HG02759 (cell line): ENCODE results near the gene KANK2.
"Not testable (repeated sequence)": the region's sequence is repeated elsewhere in the genome, so short reads cannot be mapped to it uniquely, and the experiment has no call there.

Source experiments
- ATAC-seq: cut with Tn5 transposase; IDR thresholded peaks from one replicate; pipeline ENCODE4 v1.9.1; 2021; ENCODE audit warnings: mild to moderate bottlenecking, moderate library complexity; ENCODE audit not compliant: unreplicated experiment

KANK2 gene

DNA sequence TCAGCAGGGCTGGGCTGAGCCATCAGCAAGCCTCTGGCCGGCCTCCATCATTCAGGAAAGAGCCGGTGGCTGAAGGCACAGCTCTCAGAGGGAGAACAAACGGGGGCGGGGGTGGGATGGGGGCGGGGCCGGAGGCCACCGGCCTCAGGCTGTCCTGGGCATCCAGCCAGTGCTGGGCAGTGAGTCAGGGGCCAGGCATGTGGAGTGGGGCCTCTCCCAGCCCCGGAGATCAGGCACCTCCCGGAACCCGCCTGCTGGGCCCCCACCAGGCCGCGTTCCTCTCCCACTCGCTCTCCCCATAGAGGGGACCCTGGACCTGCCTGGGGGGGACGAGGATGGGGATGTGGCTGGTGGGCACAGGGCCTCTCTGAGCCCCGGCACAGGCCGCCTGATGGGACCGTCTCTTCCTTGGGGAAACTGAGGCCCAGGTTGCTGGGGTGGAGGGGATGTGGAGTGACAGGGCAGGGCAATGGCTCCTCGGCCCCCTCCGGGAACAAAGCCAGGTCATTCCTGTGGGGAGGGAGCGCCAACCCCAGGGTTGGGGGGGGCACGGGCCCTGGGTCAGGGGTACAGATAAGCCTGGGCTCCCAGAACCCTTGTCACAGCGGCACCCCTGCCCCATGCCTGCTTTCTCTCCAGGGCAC, 54.7 kb downstream of the KANK2 start:
- no peak for ATAC-seq

DNA sequence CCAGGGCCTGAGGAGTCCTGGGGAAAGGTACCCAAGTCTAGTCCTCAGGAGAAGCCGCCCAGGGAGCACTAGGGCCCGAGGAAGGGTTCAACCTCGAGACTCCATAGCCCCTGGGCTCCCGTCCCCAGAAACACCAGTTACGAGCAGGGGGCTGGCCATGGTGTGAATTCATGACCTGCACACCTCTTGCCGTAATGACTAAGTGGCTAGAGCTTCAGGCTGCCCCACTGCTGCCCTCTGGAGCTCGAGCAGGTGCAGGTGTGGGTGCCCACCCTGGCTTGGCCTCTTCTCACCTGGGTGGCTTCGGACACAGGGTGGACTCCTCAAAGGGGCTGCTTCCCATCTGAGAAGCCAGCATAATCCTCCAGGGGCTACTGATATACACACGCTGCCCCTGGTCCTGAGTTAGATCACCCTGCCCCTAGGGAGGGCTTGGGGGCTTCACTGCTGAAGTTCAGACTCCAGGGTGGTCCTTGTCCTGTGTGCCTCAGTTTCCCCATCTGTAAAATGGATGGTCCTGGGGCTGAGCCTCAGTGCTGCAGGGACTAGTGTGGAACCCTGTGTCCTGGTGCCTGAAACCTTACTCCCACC, 55.3 kb downstream of the KANK2 start:
- ATAC-seq, result no peak

DNA sequence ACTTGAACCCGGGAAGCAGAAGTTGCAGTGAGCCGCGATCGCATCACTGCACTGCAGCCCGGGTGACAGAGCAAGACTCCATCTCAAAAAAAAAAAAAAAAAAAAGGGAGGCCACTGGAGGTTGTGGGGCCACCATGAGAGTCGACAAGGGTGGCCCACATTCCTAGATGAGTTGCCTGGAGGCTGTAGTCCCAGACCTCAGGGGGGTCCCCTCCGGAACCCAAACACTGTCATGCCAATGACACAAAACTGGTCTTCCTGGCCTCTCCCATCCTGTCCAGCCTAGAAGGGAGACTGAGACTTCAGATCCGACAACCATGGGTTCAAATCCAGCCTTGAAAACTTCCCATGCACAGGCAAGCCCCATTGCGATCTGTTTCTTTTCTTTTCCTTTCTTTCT, 56.4 kb downstream of the KANK2 start:
- no peak for ATAC-seq

DNA sequence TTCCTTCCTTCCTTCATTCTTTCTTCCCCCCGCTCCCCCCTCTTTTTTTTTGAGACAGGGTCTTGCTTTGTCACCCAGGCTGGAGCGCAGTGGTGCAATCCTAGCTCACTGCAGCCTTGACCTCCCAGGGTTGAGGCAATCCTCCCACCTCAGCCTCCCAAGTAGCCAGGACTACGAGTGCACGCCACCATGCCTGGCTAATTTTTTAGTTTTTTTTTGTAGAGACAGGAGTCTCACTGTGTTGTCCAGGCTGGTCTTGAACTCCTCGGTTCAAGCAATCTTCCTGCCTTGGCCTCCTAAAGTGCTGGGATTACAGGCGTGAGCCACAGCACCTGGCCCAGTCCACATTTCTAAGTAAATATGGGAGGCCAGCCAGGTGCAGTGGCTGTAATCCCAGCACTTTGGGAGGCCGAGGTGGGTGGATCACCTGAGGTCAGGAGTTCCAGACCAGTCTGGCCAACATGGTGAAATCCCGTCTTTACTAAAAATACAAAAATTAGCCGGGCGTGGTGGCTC, 57.3 kb downstream of the KANK2 start:
- not testable (repeated sequence) for ATAC-seq

DNA sequence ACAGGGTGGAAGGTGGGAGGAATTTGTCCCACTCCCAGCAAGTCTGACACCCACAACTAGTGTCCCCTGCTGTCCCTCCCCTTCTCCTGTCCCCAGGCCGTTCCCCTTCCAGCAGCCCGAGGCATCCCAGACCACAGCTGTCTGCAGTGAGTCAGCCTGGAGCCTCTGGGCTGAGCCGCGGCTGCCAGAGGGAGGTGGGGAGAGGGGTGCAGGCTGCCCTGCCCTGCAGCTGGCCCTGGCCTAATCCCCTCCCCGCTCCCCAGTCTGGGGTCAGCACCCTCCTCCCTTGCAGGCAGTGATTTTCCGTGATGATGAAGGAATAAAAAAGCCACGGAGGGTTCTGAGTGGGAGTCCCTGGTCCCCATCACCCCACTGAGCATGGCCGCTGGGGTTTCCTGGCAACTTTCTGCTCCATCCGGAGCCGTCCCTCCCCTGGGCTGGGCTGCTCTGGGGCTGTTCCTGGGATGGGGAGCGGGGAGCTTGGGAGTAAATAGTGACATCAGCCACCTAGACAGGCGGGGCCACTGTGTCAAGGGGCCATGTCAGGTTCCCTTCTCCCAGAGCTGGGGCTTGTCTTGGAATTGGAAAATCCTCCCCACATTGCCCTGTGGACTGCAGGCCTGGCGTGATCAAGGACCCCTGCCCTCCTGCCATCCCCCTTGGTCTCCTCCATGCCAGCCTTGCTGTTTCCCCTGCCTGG, 58.6 kb downstream of the KANK2 start:
- ATAC-seq, result no peak

DNA sequence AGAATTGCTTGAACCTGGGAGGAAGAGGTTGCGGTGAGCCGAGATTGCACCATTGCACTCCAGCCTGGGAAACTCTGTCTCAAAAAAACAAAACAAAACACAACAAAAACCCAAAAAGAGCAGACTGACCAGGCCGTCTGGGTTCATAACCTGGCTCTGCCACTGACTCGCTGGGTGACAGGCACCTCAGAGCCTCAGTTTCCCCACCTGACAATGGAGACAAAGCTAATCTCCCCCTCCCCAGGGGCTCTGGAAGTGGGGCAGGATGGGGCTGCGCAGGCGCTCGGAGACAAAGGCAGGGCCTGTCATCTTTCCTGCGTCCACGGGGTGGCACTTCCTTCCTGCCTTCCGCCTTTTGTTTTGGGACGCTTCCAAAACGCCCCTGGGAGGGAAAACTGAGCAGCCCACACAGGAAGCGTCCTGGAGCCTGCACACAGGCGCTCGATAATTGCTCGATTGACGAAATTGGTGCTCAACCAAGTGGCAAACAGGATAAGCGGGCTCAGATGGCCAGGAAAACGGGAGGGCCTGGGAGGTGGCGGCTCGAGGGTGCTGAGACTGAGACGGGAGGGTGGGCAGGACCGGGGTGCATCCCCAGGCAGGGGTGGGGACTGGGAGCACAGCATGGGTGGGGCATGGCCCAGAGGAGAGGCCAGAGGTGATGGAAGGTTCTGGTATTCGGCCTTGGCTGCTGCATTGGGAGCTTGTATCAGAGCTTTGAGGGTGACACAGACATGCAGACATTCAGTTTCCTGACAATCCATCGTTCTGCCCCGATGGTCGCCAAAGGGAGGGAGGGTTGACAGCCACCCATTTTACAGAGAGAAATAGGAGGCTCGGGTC, 59.6 kb downstream of the KANK2 start:
- ATAC-seq, result no peak

DNA sequence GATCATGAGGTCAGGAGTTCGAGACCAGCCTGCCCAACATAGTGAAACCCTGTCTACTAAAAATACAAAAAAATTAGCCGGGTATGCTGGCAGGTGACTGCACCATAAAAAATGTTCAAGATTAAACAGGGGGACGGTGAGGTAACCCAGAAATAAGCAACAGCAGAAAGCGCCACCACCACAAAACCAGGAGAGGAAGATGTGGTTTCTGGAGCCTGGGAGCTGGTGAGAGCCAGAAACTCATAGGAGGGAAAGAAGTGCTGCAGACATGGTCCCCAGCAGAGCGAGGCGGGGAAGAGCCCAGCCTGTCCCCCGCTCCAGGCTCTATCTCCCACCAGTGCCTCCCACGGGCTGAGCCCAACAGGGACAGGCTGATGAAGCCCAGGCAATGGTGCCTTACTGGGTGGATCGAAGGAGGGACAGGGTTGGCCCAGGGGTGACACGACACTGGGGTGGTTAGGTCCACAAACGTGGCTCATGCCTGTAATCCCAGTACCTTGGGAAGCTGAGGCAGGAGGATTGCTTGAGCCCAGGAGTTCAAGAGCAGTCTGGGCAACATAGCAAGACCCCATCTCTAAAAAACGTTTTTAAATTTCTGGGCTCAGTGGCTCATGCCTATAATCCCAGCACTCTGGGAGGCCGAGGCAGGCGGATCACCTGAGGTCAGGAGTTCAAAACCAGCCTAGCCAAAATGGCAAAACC, 60.8 kb downstream of the KANK2 start:
- no peak for ATAC-seq

DNA sequence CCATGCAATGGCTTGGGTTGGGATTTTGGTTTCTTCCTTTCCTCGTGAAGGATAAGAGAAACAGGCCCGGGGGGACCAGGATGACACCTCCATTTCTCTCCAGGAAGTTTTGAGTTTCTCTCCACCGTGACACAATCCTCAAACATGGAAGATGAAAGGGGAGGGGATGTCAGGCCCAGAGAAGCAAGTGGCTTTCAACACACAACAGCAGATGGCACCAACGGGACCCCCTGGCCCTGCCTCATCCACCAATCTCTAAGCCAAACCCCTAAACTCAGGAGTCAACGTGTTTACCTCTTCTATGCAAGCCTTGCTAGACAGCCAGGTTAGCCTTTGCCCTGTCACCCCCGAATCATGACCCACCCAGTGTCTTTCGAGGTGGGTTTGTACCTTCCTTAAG, 65.9 kb downstream of the KANK2 start:
- ATAC-seq, result no peak

DNA sequence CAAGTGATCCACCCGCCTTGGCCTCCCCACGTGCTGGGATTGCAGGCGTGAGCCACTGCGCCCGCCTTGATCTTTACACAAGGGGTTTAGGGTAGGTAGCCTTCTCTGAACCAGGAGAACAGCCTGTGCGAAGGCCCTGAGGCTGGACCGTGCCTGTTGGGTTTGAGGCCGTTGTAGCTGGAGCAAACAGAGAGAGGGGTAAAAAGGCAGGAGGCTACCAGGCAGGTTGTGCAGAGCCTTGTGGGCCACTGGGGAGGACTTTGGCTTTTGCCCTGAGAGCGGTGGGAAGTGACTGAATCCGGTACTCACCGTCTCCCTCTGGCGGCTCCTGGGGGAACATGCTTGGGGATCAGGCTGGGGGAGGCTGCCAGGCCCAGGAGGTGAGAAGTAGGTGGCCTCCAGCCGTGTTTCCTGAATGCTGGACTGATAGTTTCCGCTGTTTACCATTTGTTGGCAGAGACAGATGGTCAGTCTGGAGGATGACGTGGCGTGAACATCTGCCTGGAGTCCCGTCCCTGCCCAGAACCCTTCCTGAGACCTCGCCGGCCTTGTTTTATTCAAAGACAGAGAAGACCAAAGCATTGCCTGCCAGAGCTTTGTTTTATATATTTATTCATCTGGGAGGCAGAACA, 66.4 kb downstream of the KANK2 start:
- ATAC-seq, result no peak

DNA sequence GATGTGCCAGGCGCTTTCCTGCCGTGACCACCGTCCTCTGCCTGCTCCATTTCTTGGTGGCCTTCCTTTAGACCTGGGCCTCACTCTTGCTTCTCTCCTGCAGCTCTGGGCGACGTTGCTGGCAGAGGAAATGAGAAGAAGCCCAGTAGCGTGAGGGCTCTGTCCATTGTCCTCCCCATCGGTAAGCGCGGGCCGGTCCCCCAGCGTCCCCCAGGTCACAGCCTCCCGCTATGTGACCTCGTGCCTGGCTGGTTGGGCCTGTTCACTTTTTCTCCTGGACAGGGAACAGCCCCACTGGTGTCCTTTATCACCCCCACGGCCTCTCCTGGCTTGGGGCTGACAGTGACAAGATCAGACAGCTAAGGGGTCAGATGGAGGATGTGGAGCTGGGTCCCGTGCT, 69.4 kb downstream of the KANK2 start:
- no peak for ATAC-seq

DNA sequence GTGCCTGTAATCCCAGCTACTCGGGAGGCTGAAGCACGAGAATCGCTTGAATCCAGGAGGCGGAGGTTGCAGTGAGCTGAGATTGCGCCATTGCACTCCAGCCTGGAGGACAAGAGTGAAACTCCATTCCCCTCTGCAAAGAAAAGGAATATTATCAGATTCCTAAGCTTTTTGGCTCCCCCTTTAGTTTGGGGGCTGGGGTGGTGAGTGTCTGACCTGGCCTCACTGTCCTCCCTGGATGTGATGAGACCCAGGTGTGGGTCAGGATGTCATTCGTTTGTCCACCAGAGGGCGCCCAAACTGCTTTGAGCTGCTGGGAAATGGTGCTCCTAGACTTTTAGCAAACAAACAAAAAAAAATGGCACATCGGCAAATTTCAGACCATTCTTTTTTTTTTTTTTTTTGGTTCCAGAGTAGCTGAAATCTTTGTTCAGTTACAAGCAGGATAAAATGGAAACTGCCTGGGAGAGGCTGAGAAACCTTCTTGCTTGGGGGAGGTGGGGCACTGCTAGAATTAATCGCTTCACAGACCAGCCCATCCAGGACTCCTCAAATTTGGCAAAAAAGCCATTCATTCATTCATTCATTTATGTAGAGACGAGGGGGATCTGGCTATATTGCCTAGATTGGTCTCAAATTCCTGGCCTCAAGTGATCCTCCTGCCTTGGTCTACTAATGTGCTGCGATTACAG, 71.2 kb downstream of the KANK2 start:
- no peak for ATAC-seq

DNA sequence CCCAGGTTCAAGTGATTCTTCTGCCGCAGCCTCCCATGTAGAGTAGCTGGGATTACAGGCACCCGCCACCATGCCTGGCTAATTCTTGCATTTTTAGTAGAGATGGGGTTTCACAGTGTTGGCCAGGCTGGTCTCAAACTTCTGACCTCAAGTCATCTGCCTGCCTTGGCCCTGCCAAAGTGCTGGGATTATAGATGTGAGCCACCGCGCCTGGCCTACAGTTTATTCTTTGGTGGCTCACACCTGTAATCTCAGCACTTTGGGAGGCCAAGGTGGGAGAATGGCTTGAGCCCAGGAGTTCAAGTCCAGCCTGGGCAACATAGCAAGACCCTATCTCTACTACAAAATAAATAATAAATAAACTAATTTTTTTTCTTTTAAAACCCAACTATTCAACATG, 73.2 kb downstream of the KANK2 start:
- ATAC-seq, result not testable (repeated sequence)

DNA sequence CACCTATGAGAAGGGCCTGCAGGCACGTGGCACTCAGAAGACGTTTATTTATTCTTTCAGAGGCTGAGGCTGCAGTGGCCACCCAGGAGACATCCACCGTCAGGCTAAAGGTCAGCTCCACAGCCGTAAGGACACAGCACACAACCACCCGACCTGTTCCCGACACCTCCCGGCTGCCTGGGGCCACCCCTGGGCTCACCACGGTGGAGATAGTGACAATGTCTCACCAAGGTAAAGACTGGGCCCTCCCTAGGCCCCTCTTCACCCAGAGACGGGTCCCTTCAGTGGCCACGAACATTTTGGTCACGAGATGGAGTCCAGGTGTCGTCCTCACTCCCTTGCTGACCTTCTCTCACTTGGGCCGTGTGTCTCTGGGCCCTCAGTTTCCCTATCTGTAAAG, 74.2 kb downstream of the KANK2 start:
- ATAC-seq, result no peak

DNA sequence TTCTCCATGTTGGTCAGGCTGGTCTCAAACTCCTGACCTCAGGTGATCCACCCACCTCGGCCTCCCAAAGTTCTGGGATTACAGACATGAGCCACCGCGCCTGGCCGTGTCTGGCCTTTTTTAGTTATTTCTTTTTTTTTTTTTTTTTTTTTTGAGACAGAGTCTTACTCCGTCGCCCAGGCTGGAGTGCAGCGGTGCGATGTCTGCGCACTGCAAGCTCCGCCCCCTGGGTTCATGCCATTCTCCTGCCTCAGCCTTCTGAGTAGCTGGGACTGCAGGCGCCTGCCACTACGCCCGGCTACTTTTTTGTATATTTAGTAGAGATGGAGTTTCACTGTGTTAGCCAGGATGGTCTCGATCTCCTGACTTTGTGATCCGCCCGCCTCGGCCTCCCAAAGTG, 75.4 kb downstream of the KANK2 start:
- ATAC-seq, result not testable (repeated sequence)

DNA sequence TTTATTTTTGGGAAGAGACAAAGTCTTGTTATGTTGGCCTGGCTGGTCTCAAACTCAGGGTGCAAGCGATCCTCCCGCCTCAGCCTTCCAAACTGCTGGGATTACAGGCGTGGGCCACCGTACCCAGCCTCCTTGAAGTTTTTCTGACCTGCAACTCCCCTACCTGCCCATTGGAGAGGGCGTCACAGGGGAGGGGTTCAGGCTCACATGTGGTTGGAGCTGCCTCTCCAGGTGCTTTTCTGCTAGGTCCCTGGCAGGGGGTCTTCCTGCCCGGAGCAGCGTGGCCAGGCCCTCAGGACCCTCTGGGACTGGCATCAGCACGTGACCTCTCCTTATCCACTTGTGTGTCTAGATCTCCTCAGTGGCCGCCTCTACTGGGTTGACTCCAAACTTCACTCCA, 80.8 kb downstream of the KANK2 start:
- ATAC-seq, result no peak

DNA sequence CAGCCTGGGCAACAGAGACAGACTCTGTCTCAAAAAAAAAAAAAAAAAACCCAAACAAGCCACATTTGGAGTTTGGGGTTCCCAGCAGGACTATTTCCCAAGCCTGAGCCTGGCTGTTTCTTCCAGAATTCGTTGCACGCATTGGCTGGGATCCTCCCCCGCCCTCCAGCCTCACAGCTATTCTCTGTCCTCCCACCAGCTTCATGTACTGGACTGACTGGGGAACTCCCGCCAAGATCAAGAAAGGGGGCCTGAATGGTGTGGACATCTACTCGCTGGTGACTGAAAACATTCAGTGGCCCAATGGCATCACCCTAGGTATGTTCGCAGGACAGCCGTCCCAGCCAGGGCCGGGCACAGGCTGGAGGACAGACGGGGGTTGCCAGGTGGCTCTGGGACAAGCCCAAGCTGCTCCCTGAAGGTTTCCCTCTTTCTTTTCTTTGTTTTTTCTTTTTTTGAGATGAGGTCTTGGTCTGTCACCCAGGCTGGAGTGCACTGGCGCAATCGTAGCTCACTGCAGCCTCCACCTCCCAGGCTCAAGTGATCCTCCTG, 81.4 kb downstream of the KANK2 start:
- ATAC-seq, result no peak

DNA sequence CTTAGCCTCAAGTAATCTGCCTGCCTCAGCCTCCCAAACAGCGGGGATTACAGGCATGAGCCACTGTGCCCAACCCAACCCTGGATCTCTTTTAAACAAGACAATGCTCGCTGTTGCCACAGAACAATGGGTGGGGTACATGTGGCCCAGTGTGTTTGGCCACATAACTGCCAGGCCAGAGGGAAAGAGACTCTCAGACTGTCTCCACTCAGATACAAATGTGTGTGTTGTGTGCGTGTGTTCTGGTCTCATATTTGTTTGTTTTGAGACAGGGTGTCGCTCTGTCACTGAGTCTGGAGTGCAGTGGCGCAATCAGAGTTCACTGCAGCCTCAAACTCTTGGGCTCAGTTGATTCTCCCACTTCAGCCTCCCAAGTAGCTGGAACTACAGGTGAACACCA, 82.3 kb downstream of the KANK2 start:
- no peak for ATAC-seq
